Liver (tissue), 9 donors: ENCODE results near the gene ARID5B. TPM values are rescaled to one million over a fixed set of nuclear protein-coding genes. Genes with fewer than 3 reads are reported as not detected.

Experiments used
- DNase-seq: peaks from one replicate; pipeline ENCODE4 v3.0.0-alpha.2; 2017; ENCODE audit warnings: low spot score
- H3K27ac ChIP-seq, 2 donors: one replicate each; pipeline ENCODE4 v1.7.0; 2013; ENCODE audit warnings: inconsistent platforms in 2 of 2, low read length in 2 of 2, control low read depth in 1 of 2, low read depth in 1 of 2, mild to moderate bottlenecking in 1 of 2
- H3K27me3 ChIP-seq, 4 donors: one replicate each; pipeline versions ENCODE4 v1.6.1 to v1.7.0; 2013; ENCODE audit warnings: low read length in 3 of 4, inconsistent platforms in 1 of 4, mild to moderate bottlenecking in 1 of 4, moderate library complexity in 1 of 4; ENCODE audit not compliant: control insufficient read depth in 4 of 4, insufficient read depth in 4 of 4
- H3K36me3 ChIP-seq, 4 donors: one replicate each; pipeline versions ENCODE4 v1.6.1 to v1.7.0; 2013; ENCODE audit warnings: low read length in 3 of 4, mild to moderate bottlenecking in 3 of 4, low read depth in 1 of 4, moderate library complexity in 1 of 4; ENCODE audit not compliant: control insufficient read depth in 4 of 4, insufficient read depth in 3 of 4
- H3K4me1 ChIP-seq, 4 donors: one replicate each; pipeline versions ENCODE4 v1.6.1 to v1.7.0; 2013; ENCODE audit warnings: low read length in 3 of 4, mild to moderate bottlenecking in 3 of 4, moderate library complexity in 1 of 4; ENCODE audit not compliant: control insufficient read depth in 4 of 4, insufficient read depth in 4 of 4
- H3K4me3 ChIP-seq, 3 donors: one replicate each; pipeline versions ENCODE4 v1.6.1 to v1.7.0; 2013; ENCODE audit warnings: low read length in 3 of 3, control low read depth in 1 of 3, low read depth in 1 of 3, mild to moderate bottlenecking in 1 of 3
- H3K9ac ChIP-seq, 2 donors: one replicate each; pipeline ENCODE4 v1.7.0; 2013; ENCODE audit warnings: low read length in 2 of 2, mild to moderate bottlenecking in 2 of 2, moderate library complexity in 2 of 2, control low read depth in 1 of 2, low read depth in 1 of 2
- H3K9me3 ChIP-seq, 4 donors: one replicate each; pipeline versions ENCODE4 v1.6.1 to v1.7.0; 2013; ENCODE audit warnings: low read length in 3 of 4; ENCODE audit not compliant: control insufficient read depth in 4 of 4
- EGR1 ChIP-seq, 2 donors: IDR thresholded peaks; 2 replicates each; pipeline ENCODE4 v1.6.1; 2016 to 2018; ENCODE audit warnings: antibody characterized with exemption in 2 of 2, low read depth in 2 of 2
- GABPA ChIP-seq, 2 donors: IDR thresholded peaks in 1 of 2; conservative IDR thresholded peaks in 1 of 2; 2 replicates each; pipeline ENCODE4 v1.6.1; 2016; ENCODE audit warnings: antibody characterized with exemption in 2 of 2, mild to moderate bottlenecking in 1 of 2, moderate library complexity in 1 of 2
- JUND ChIP-seq, 2 donors: IDR thresholded peaks; 2 replicates each; pipeline ENCODE4 v1.6.1; 2016; ENCODE audit warnings: antibody characterized with exemption in 2 of 2
- NR2F2 ChIP-seq: IDR thresholded peaks from 2 replicates; pipeline ENCODE4 v1.6.1; 2016; ENCODE audit warnings: antibody characterized with exemption
- RAD21 ChIP-seq, 2 donors: IDR thresholded peaks; 2 replicates each; pipeline ENCODE4 v1.6.1; 2016; ENCODE audit warnings: antibody characterized with exemption in 2 of 2, mild to moderate bottlenecking in 2 of 2
- RXRA ChIP-seq, 2 donors: IDR thresholded peaks; 2 replicates each; pipeline ENCODE4 v1.6.1; 2017 to 2018; ENCODE audit warnings: antibody characterized with exemption in 2 of 2, mild to moderate bottlenecking in 1 of 2
- SP1 ChIP-seq: IDR thresholded peaks from 2 replicates; pipeline ENCODE4 v1.6.1; 2018; ENCODE audit warnings: antibody characterized with exemption, mild to moderate bottlenecking
- YY1 ChIP-seq: IDR thresholded peaks from 2 replicates; pipeline ENCODE4 v1.6.1; 2016; ENCODE audit warnings: antibody characterized with exemption, mild to moderate bottlenecking
- WGBS: extraction: QIAGEN DNeasy Blood & Tissue Kit; methylation state at CpG from one replicate; pipeline ENCODE4 v1.1.7; 2013; 5-methylcytosine and 5-hydroxymethylcytosine counted together
- polyA plus RNA-seq, 2 donors: library from polyadenylated mRNA; stranded (reverse) in 1 of 2; unstranded in 1 of 2; fragments of 200-250 nt in 1 of 2; fragments of >200 nt in 1 of 2; fragmentation: Nextera tagmentation in 1 of 2; extraction: Ambion mirVana in 1 of 2; gene quantifications; one replicate each; pipeline versions ENCODE4 v1.2.1 to v1.2.3, GENCODE V29; 2013 to 2015
- total RNA-seq, 2 donors: library from RNA; depleted of rRNA; stranded (reverse); fragments of >200 nt; gene quantifications; one replicate each; pipeline ENCODE4 v1.2.3, GENCODE V29; 2014
- TF ChIP-seq, protein P1 (sequence below): IDR thresholded peaks from 2 replicates; pipeline ENCODE4 v1.6.1; 2016; ENCODE audit warnings: antibody characterized with exemption
- TF ChIP-seq, protein P2 (sequence below): IDR thresholded peaks from 2 replicates; pipeline ENCODE4 v1.6.1; 2016; ENCODE audit warnings: antibody characterized with exemption
- TF ChIP-seq, protein P3 (sequence below): IDR thresholded peaks from 2 replicates; pipeline ENCODE4 v1.6.1; 2016; ENCODE audit warnings: antibody characterized with exemption, mild to moderate bottlenecking
- donor health status: healthy.
- donor health status: healthy.
- donor health status: healthy.
- donor health status: healthy.
- donor health status: healthy.

Gene ARID5B
- total and polyA plus RNA-seq, 4 donors = 1.3 to 6.4 (median 5.2) TPM

DNA sequence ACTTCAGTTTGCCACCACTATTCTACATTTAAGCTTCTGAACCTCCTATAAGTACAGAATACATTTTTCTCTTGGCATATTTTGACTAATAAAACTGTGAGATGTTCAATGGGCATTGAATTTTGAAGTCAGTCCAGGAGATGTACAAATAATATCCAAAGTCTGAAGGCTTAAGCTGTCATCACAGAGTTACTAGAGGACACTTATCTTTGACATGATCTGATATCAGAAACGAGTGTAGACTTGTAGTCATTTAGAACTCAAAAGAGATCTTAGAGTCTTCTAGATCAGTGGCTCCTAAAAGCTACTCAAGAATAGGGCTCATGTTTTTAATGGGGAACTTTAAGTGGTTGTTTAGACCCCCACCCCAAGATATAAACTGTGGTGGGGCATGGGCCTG, 160.5 kb downstream of the ARID5B start:
- Histone ChIP-seq H3K27me3 (no peaks in the 10 kb centered on the region), H3K9ac (no peak overlapping the region), H3K27ac (no peak overlapping the region), H3K4me1 (peaks cover 9 to 18% (median 13%) of the 10 kb centered on the region in 4 donors), H3K36me3 (peaks cover 0 to 8% (median 4%) of the 10 kb centered on the region in 4 donors), H3K9me3 (no peaks in the 10 kb centered on the region), H3K4me3 (no peak overlapping the region)
- TF ChIP-seq, protein P1, sequence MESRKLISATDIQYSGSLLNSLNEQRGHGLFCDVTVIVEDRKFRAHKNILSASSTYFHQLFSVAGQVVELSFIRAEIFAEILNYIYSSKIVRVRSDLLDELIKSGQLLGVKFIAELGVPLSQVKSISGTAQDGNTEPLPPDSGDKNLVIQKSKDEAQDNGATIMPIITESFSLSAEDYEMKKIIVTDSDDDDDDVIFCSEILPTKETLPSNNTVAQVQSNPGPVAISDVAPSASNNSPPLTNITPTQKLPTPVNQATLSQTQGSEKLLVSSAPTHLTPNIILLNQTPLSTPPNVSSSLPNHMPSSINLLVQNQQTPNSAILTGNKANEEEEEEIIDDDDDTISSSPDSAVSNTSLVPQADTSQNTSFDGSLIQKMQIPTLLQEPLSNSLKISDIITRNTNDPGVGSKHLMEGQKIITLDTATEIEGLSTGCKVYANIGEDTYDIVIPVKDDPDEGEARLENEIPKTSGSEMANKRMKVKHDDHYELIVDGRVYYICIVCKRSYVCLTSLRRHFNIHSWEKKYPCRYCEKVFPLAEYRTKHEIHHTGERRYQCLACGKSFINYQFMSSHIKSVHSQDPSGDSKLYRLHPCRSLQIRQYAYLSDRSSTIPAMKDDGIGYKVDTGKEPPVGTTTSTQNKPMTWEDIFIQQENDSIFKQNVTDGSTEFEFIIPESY = no peak
- TF ChIP-seq YY1 = no peak
- TF ChIP-seq, protein P2, sequence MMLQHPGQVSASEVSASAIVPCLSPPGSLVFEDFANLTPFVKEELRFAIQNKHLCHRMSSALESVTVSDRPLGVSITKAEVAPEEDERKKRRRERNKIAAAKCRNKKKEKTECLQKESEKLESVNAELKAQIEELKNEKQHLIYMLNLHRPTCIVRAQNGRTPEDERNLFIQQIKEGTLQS = no peak
- TF ChIP-seq EGR1 (IDR thresholded peaks at IDR 0.05; ENCODE audit: low read depth in 2 of 2) = no peak
- no peak for TF ChIP-seq GABPA (IDR thresholded peaks at IDR 0.05 in 1 of 2, conservative IDR thresholded peaks at IDR 0.05 in 1 of 2)
- 59% methylated on average over 1 of the region's 1 CpG for WGBS
- DNase-seq = no peak

DNA sequence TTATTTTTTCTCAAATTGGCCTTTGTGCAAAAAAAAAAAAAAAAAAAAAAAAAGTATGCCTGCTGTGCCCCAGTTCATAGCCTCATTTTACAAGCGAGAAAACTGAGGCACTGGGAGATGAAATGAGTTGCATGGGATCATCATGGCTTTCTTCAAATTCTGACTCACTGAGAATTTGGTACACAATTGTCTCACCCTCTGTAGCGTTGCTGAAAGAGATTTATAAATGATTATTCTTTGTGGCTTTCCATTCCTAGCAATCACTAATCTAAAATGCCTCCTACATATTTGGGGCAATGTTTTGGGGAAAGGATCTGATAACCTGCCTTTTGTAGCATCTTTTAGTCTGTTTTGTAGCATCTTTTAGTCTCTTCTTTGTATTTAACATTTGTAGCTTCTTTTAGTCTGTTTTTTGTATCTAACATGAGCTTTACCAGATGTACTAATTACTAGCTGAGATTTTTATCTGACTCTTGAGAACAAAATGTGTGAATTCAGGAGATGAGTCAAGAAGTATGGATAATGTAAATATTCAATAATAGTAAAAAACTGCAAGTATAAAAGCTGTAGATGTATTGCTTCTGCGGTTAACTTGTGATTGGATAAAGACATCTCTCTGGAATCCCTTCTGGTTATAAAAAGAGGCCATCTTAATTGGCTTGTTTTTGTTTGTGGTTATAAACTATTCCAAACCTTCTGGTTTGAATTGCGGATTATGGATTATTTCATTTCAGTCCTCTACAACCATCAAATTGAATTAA, 161.4 kb downstream of the ARID5B start:
- Histone ChIP-seq H3K9ac (no peak overlapping the region), H3K36me3 (peaks cover 0 to 8% (median 4%) of the 10 kb centered on the region in 4 donors), H3K4me3 (no peak overlapping the region), H3K27me3 (no peaks in the 10 kb centered on the region), H3K9me3 (no peaks in the 10 kb centered on the region), H3K27ac (no peak overlapping the region), H3K4me1 (peaks cover 9 to 17% (median 12%) of the 10 kb centered on the region in 4 donors)
- no peak for TF ChIP-seq RXRA (IDR thresholded peaks at IDR 0.05)
- no peak for TF ChIP-seq RAD21 (IDR thresholded peaks at IDR 0.05)
- TF ChIP-seq YY1 = no peak
- TF ChIP-seq, protein P3, sequence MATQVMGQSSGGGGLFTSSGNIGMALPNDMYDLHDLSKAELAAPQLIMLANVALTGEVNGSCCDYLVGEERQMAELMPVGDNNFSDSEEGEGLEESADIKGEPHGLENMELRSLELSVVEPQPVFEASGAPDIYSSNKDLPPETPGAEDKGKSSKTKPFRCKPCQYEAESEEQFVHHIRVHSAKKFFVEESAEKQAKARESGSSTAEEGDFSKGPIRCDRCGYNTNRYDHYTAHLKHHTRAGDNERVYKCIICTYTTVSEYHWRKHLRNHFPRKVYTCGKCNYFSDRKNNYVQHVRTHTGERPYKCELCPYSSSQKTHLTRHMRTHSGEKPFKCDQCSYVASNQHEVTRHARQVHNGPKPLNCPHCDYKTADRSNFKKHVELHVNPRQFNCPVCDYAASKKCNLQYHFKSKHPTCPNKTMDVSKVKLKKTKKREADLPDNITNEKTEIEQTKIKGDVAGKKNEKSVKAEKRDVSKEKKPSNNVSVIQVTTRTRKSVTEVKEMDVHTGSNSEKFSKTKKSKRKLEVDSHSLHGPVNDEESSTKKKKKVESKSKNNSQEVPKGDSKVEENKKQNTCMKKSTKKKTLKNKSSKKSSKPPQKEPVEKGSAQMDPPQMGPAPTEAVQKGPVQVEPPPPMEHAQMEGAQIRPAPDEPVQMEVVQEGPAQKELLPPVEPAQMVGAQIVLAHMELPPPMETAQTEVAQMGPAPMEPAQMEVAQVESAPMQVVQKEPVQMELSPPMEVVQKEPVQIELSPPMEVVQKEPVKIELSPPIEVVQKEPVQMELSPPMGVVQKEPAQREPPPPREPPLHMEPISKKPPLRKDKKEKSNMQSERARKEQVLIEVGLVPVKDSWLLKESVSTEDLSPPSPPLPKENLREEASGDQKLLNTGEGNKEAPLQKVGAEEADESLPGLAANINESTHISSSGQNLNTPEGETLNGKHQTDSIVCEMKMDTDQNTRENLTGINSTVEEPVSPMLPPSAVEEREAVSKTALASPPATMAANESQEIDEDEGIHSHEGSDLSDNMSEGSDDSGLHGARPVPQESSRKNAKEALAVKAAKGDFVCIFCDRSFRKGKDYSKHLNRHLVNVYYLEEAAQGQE = no peak
- TF ChIP-seq JUND (IDR thresholded peaks at IDR 0.05) = no peak
- no peak for TF ChIP-seq SP1
- no peak for TF ChIP-seq GABPA (IDR thresholded peaks at IDR 0.05 in 1 of 2, conservative IDR thresholded peaks at IDR 0.05 in 1 of 2)
- no peak for TF ChIP-seq NR2F2
- 96% methylated on average over 4 of the region's 4 CpGs for WGBS
- no peak for DNase-seq
